Neural progenitor cell (in vitro differentiated cells): ENCODE data around the gene HTR5A. TPM values are rescaled to one million over a fixed set of nuclear protein-coding genes. Genes with fewer than 3 reads are reported as not detected.

Experiments used
- DNase-seq: peaks from one replicate; pipeline ENCODE4 v3.0.0-alpha.2; 2016; ENCODE audit warnings: low spot score
- H2AFZ ChIP-seq: fragments of 200-600 bp; sonication (generic); replicated peaks from 2 replicates; pipeline ENCODE4 v1.6.1; 2016; ENCODE audit warnings: antibody characterized with exemption
- H3F3A ChIP-seq: fragments of 200-600 bp; sonication (generic); 2 replicates; pipeline ENCODE4 v1.6.1; 2016; ENCODE audit warnings: antibody characterized with exemption, low read depth
- H3K27ac ChIP-seq: fragments of 200-600 bp; sonication (generic); 2 replicates; pipeline ENCODE4 v1.5.1; 2016; ENCODE audit warnings: mild to moderate bottlenecking
- H3K27me3 ChIP-seq: fragments of 200-600 bp; sonication (generic); 2 replicates; pipeline ENCODE4 v1.6.1; 2016; ENCODE audit warnings: mild to moderate bottlenecking, moderate library complexity
- H3K36me3 ChIP-seq: fragments of 200-600 bp; sonication (generic); 2 replicates; pipeline ENCODE4 v1.5.1; 2016
- H3K4me1 ChIP-seq: fragments of 200-600 bp; sonication (generic); 2 replicates; pipeline ENCODE4 v1.6.1; 2016; ENCODE audit warnings: mixed run types
- H3K4me2 ChIP-seq: fragments of 200-600 bp; sonication (generic); 2 replicates; pipeline ENCODE4 v1.6.1; 2016
- H3K4me3 ChIP-seq: fragments of 200-600 bp; sonication (generic); 2 replicates; pipeline ENCODE4 v1.5.1; 2016
- H3K79me2 ChIP-seq: fragments of 200-600 bp; sonication (generic); 2 replicates; pipeline ENCODE4 v1.6.1; 2016; ENCODE audit warnings: low read depth
- H3K9ac ChIP-seq: fragments of 200-600 bp; sonication (generic); 2 replicates; pipeline ENCODE4 v1.6.1; 2016
- H3K9me3 ChIP-seq: fragments of 200-600 bp; sonication (generic); 2 replicates; pipeline ENCODE4 v1.5.1; 2016; ENCODE audit warnings: low read depth
- H4K20me1 ChIP-seq: fragments of 200-600 bp; sonication (generic); 2 replicates; pipeline ENCODE4 v1.6.1; 2016; ENCODE audit warnings: low read depth
- H3K27ac Mint-ChIP-seq: 3 replicates; pipeline ENCODE4 v1.8.0; 2021; ENCODE audit warnings: mixed read lengths
- H3K27me3 Mint-ChIP-seq: 2 replicates; pipeline ENCODE4 v1.8.0; 2022; ENCODE audit warnings: low read depth, mild to moderate bottlenecking, inconsistent platforms, moderate library complexity, mixed read lengths; ENCODE audit not compliant: insufficient read depth
- H3K36me3 Mint-ChIP-seq: 3 replicates; pipeline ENCODE4 v1.8.0; 2021; ENCODE audit warnings: mixed read lengths
- H3K4me1 Mint-ChIP-seq: 3 replicates; pipeline ENCODE4 v1.8.0; 2021; ENCODE audit warnings: mixed read lengths
- H3K4me3 Mint-ChIP-seq: 3 replicates; pipeline ENCODE4 v1.8.0; 2021; ENCODE audit warnings: mild to moderate bottlenecking, moderate library complexity, mixed read lengths
- H3K9me3 Mint-ChIP-seq: 3 replicates; pipeline ENCODE4 v1.8.0; 2020; ENCODE audit warnings: mixed read lengths
- CTCF ChIP-seq: fragments of 200-600 bp; sonication (generic); IDR thresholded peaks from 2 replicates; pipeline ENCODE4 v1.5.1; 2017; ENCODE audit warnings: antibody characterized with exemption, mild to moderate bottlenecking
- EZH2 ChIP-seq: fragments of 200-600 bp; sonication (generic); IDR thresholded peaks from 2 replicates; pipeline ENCODE4 v1.6.1; 2017; ENCODE audit warnings: antibody characterized with exemption, mild to moderate bottlenecking, moderate library complexity
- EZH2phosphoT487 ChIP-seq: fragments of 200-600 bp; sonication (generic); IDR thresholded peaks from 2 replicates; pipeline ENCODE4 v1.6.1; 2017; ENCODE audit warnings: antibody characterized with exemption
- total RNA-seq: library from RNA; depleted of rRNA; stranded (reverse); fragments of >200 nt; gene quantifications from 2 replicates; pipeline ENCODE4 v1.2.3, GENCODE V29; 2015; ENCODE audit warnings: low replicate concordance

HTR5A gene
- total RNA-seq, 1 donor from 2014 or later = not detected

GRCh38 chr7:155119801-155120382 is 49.8 kb downstream of the HTR5A start:
- DNase-seq = no peak
- no peak for TF ChIP-seq CTCF
- no peak for TF ChIP-seq EZH2phosphoT487
- no peak for TF ChIP-seq EZH2
- no peaks in the 10 kb centered on the region for H3K27me3 ChIP-seq
- H3K9me3 ChIP-seq = no peaks in the 10 kb centered on the region
- peaks cover 7% of the 10 kb centered on the region for H3K27me3 Mint-ChIP-seq
- no peaks in the 10 kb centered on the region for H3K79me2 ChIP-seq
- H3F3A ChIP-seq = no peaks in the 10 kb centered on the region
- H3K4me3 ChIP-seq = no peak overlapping the region
- no peaks in the 10 kb centered on the region for H3K4me1 ChIP-seq
- H4K20me1 ChIP-seq = no peaks in the 10 kb centered on the region
- peak overlapping the region; percentile 5 for H3K27ac Mint-ChIP-seq
- H3K36me3 ChIP-seq = no peaks in the 10 kb centered on the region
- H3K27ac ChIP-seq = no peak overlapping the region
- peaks cover 13% of the 10 kb centered on the region for H3K9me3 Mint-ChIP-seq
- H3K9ac ChIP-seq = no peak overlapping the region
- no peak overlapping the region for H2AFZ ChIP-seq
- no peaks in the 10 kb centered on the region for H3K4me1 Mint-ChIP-seq
- no peaks in the 10 kb centered on the region for H3K36me3 Mint-ChIP-seq
- no peak overlapping the region for H3K4me3 Mint-ChIP-seq
- H3K4me2 ChIP-seq = no peak overlapping the region

- Mint-ChIP-seq H3K36me3 (no peaks in the 10 kb centered on the region), H3K27ac (no peak overlapping the region), H3K9me3 (peaks cover 13% of the 10 kb centered on the region), H3K27me3 (peaks cover 7% of the 10 kb centered on the region), H3K4me1 (no peaks in the 10 kb centered on the region), H3K4me3 (no peak overlapping the region)
- Histone ChIP-seq H2AFZ (no peak overlapping the region), H3K4me3 (no peak overlapping the region), H3K9ac (no peak overlapping the region), H3K4me2 (no peak overlapping the region), H3K36me3 (no peaks in the 10 kb centered on the region), H3K27ac (no peak overlapping the region), H3K27me3 (no peaks in the 10 kb centered on the region), H3K4me1 (no peaks in the 10 kb centered on the region), H3K79me2 (no peaks in the 10 kb centered on the region), H3F3A (no peaks in the 10 kb centered on the region), H3K9me3 (no peaks in the 10 kb centered on the region), H4K20me1 (no peaks in the 10 kb centered on the region)
- TF ChIP-seq EZH2 (no peak), CTCF (no peak), EZH2phosphoT487 (no peak)
- DNase-seq = no peak
Measured at GRCh38 chr7:155120460-155120859, 50.3 kb downstream of the HTR5A start.

- H3K9ac ChIP-seq = no peak overlapping the region
- no peak overlapping the region for H3K4me2 ChIP-seq
- H3K79me2 ChIP-seq = no peaks in the 10 kb centered on the region
- Mint-ChIP-seq H3K27me3 (peaks cover 5% of the 10 kb centered on the region), H3K4me3 (no peak overlapping the region), H3K9me3 (peaks cover 13% of the 10 kb centered on the region), H3K4me1 (no peaks in the 10 kb centered on the region), H3K27ac (no peak overlapping the region), H3K36me3 (no peaks in the 10 kb centered on the region)
- no peaks in the 10 kb centered on the region for H3K36me3 ChIP-seq
- no peak overlapping the region for H3K27ac ChIP-seq
- H4K20me1 ChIP-seq = no peaks in the 10 kb centered on the region
- no peaks in the 10 kb centered on the region for H3F3A ChIP-seq
- H2AFZ ChIP-seq = no peak overlapping the region
- H3K4me3 ChIP-seq = no peak overlapping the region
- no peaks in the 10 kb centered on the region for H3K4me1 ChIP-seq
- no peak for TF ChIP-seq EZH2phosphoT487
- TF ChIP-seq CTCF = no peak
- no peak for TF ChIP-seq EZH2
- peak; percentile 39 for DNase-seq
- H3K27me3 ChIP-seq = no peaks in the 10 kb centered on the region
- H3K9me3 ChIP-seq = no peaks in the 10 kb centered on the region
Measured at GRCh38 chr7:155122831-155123230, 52.7 kb downstream of the HTR5A start.
